IgD-negative memory B cell (primary cell): Measurements from ENCODE around the gene ZNRF1. TPM values are rescaled to one million over a fixed set of nuclear protein-coding genes. Genes with fewer than 3 reads are reported as not detected.

ENCODE experiments used
- H3K27ac Mint-ChIP-seq, 3 donors: one replicate each; pipeline ENCODE4 v1.8.0; 2020 to 2022; ENCODE audit warnings: mild to moderate bottlenecking in 3 of 3, mixed read lengths in 3 of 3, moderate library complexity in 1 of 3
- H3K27me3 Mint-ChIP-seq: one replicate; pipeline ENCODE4 v1.8.0; 2021; ENCODE audit warnings: mixed read lengths
- H3K36me3 Mint-ChIP-seq: one replicate; pipeline ENCODE4 v1.8.0; 2020; ENCODE audit warnings: mild to moderate bottlenecking, mixed read lengths
- H3K4me1 Mint-ChIP-seq, 3 donors: one replicate each; pipeline ENCODE4 v1.8.0; 2020 to 2022; ENCODE audit warnings: mixed read lengths in 3 of 3, mild to moderate bottlenecking in 1 of 3
- H3K4me3 Mint-ChIP-seq, 4 donors: one replicate each; pipeline ENCODE4 v1.8.0; 2020 to 2022; ENCODE audit warnings: mild to moderate bottlenecking in 4 of 4, mixed read lengths in 4 of 4, moderate library complexity in 3 of 4
- H3K9me3 Mint-ChIP-seq, 3 donors: one replicate each; pipeline ENCODE4 v1.8.0; 2020 to 2021; ENCODE audit warnings: mixed read lengths in 3 of 3, mild to moderate bottlenecking in 1 of 3
- polyA plus RNA-seq: library from polyadenylated mRNA; unstranded; fragments of 300-500 nt; fragmentation: Illumina TruSeq; gene quantifications from one replicate; pipeline ENCODE4 v1.2.3, GENCODE V29; 2021

The ZNRF1 gene
- polyA plus RNA-seq, 1 donor from 2014 or later = not detected

DNA sequence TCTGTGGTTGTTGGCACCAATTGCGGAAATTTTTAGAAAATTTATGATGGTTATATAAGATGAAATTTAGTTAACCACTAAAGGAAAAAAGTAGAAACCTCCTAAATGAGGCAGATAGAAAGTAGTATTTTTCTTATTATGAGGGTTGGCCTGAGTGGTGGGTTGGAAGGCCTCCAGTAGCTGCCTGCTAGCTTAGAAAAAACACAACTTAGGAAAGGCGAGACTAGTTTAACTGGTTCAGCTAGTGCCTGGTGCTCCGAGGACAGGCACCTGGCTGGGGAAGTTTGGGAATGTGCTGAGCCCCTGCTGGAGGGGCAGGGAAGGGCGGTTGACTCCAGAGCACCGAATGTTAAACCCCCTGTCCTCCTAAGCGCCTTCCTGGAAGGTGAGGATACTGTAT is 97.8 kb downstream of the ZNRF1 start:
- Mint-ChIP-seq H3K27me3 (peaks cover 22% of the 10 kb centered on the region), H3K9me3 (no peaks in the 10 kb centered on the region), H3K27ac (peak overlapping the region in 1 of 3 donors; percentile 36), H3K4me3 (no peak overlapping the region), H3K4me1 (peaks cover 0 to 5% (median 0%) of the 10 kb centered on the region in 3 donors), H3K36me3 (no peaks in the 10 kb centered on the region)

DNA sequence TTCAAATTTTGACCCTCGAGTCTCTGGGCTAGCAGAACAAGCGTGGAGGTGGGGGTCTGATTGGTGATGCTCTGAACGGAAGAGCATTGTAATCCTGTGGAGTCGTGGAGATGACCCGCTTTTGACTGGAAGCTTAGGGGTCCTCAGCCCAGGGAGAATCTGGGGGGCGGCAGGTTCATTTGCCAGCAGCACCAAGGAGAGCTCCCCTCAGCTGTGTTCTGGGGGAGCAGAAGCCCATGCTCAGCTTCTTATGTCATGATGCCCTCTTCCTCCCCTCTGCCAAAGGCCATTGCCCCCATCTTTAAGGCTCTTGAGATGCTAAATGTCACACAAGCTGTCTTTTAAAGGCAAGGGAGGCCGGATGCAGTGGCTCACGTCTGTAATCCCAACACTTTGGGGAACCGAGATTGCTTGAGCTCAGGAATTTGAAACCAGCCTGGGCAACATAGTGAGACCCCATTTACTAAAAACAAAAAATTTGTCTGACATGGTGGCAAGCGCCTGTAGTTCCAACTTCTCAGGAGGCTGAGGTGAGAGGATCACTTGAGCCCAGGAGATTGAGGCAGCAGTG is 98.5 kb downstream of the ZNRF1 start:
- Mint-ChIP-seq H3K27me3 (peaks cover 22% of the 10 kb centered on the region), H3K4me1 (peaks cover 0 to 5% (median 0%) of the 10 kb centered on the region in 3 donors), H3K9me3 (no peaks in the 10 kb centered on the region), H3K27ac (no peak overlapping the region), H3K4me3 (no peak overlapping the region), H3K36me3 (no peaks in the 10 kb centered on the region)

DNA sequence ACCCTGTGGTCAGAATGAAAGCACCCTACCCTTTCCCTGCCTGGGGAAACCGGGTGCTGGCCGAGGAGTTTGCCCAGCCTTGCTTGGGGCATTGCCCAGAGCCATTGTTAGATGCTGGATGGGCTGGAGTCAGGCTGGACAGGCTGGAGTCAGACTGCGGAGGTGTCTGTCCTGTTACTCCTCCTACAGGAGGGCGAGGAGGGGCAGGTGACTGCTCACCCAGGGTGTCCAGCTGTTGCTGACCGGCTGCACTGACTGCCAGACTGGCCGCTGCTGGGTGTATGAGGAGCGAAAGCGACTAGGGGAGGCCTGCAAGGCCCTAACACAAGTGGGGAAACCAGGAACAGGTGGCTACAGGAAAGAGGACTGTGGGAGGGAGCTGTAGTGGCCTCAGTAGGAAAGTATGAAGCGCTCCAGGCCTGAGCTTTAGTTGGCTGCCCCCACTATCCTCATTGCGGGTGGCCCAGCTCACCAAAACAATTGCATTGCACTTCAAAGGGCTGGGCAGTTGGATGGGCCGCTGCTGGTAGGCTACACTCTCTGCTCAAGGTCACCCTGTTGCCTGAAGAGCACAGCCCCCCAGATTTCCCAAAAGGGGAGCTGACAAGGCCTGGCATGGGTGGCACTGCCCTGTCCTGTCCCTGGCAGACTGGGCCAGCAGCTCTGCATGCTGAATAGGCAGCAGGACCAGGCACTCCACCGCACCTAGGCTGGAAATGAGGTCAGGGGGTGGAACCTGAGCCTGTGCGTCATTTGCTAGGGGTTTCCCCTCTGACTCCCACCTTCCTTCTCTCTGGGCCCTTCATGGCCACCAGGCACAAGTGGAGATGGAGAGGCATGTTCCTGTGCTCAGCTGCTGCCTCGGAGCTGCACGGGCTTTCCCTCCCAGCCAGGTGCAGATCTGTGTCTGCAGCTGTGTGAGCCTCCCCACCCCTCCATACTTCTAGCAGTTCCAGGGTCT is 99.4 kb downstream of the ZNRF1 start:
- peaks cover 25% of the 10 kb centered on the region for H3K27me3 Mint-ChIP-seq
- H3K4me3 Mint-ChIP-seq = no peak overlapping the region
- H3K9me3 Mint-ChIP-seq = no peaks in the 10 kb centered on the region
- no peaks in the 10 kb centered on the region for H3K36me3 Mint-ChIP-seq
- peaks cover 0 to 7% (median 0%) of the 10 kb centered on the region in 3 donors for H3K4me1 Mint-ChIP-seq
- no peak overlapping the region for H3K27ac Mint-ChIP-seq

GRCh38 chr16:75099075-75099667 is 100.3 kb downstream of the ZNRF1 start:
- no peak overlapping the region for H3K4me3 Mint-ChIP-seq
- no peaks in the 10 kb centered on the region for H3K36me3 Mint-ChIP-seq
- peaks cover 0 to 7% (median 0%) of the 10 kb centered on the region in 3 donors for H3K4me1 Mint-ChIP-seq
- H3K27me3 Mint-ChIP-seq = peaks cover 28% of the 10 kb centered on the region
- H3K9me3 Mint-ChIP-seq = peaks cover 0 to 3% (median 0%) of the 10 kb centered on the region in 3 donors
- no peak overlapping the region for H3K27ac Mint-ChIP-seq

GRCh38 chr16:75099738-75100602 is 101.1 kb downstream of the ZNRF1 start:
- Mint-ChIP-seq H3K4me1 (peaks cover 0 to 7% (median 0%) of the 10 kb centered on the region in 3 donors), H3K36me3 (no peaks in the 10 kb centered on the region), H3K27me3 (peaks cover 34% of the 10 kb centered on the region), H3K4me3 (peak overlapping the region in 1 of 4 donors; percentile 8), H3K27ac (no peak overlapping the region), H3K9me3 (peaks cover 0 to 4% (median 0%) of the 10 kb centered on the region in 3 donors)

GRCh38 chr16:75100603-75100990 is 101.8 kb downstream of the ZNRF1 start:
- Mint-ChIP-seq H3K9me3 (peaks cover 0 to 4% (median 0%) of the 10 kb centered on the region in 3 donors), H3K27ac (no peak overlapping the region), H3K27me3 (peaks cover 34% of the 10 kb centered on the region), H3K4me1 (peaks cover 3 to 7% (median 4%) of the 10 kb centered on the region in 3 donors), H3K4me3 (no peak overlapping the region), H3K36me3 (no peaks in the 10 kb centered on the region)

DNA sequence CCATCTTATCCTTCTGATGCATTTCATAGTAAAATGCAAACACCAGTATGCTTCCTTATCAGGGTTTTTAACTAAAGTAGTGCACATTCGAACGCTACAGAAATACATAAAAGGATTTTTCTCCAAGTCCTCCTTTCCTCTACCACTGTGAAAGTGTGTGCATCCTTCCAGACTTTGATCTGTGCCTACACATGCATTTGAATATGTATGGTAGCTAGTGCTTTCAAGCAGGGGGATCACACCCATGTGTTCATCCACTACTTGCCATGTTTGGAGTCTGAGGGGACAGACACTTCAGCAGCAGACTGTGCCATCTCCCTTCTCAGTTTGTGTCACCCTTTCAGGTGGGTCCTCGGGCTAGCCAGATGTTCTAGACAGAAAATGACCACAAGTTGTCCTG is 102.8 kb downstream of the ZNRF1 start:
- Mint-ChIP-seq H3K4me3 (no peak overlapping the region), H3K36me3 (no peaks in the 10 kb centered on the region), H3K4me1 (peaks cover 4 to 6% (median 6%) of the 10 kb centered on the region in 3 donors), H3K9me3 (peaks cover 0 to 4% (median 0%) of the 10 kb centered on the region in 3 donors), H3K27me3 (peaks cover 39% of the 10 kb centered on the region), H3K27ac (no peak overlapping the region)

DNA sequence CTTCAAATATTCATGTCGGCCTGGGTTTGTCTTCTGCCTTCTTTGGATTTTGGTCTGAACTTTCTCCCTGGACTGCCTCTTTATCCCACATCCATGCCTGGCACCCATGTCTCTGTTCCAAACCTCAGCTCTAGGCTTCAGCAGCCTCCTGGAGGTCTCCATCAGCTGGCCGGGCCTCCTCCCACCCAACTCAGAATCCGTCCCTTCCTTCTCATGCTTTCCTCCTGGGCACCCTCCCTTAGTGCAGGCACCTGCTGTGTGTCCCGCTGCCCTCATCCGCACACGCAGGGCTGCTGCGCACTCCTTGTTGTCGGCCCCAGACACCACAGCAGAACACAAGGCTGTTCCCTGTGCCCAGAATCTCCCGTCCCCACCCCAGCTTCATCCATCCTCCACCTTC is 103.8 kb downstream of the ZNRF1 start:
- Mint-ChIP-seq H3K27me3 (peaks cover 37% of the 10 kb centered on the region), H3K9me3 (peaks cover 0 to 4% (median 0%) of the 10 kb centered on the region in 3 donors), H3K4me3 (no peak overlapping the region), H3K36me3 (no peaks in the 10 kb centered on the region), H3K4me1 (peaks cover 4 to 6% (median 4%) of the 10 kb centered on the region in 3 donors), H3K27ac (no peak overlapping the region)

GRCh38 chr16:75103994-75104393 is 105.2 kb downstream of the ZNRF1 start:
- Mint-ChIP-seq H3K9me3 (peaks cover 0 to 4% (median 0%) of the 10 kb centered on the region in 3 donors), H3K36me3 (no peaks in the 10 kb centered on the region), H3K27ac (no peak overlapping the region), H3K4me3 (no peak overlapping the region), H3K4me1 (peaks cover 7 to 10% (median 8%) of the 10 kb centered on the region in 3 donors), H3K27me3 (peaks cover 42% of the 10 kb centered on the region)

DNA sequence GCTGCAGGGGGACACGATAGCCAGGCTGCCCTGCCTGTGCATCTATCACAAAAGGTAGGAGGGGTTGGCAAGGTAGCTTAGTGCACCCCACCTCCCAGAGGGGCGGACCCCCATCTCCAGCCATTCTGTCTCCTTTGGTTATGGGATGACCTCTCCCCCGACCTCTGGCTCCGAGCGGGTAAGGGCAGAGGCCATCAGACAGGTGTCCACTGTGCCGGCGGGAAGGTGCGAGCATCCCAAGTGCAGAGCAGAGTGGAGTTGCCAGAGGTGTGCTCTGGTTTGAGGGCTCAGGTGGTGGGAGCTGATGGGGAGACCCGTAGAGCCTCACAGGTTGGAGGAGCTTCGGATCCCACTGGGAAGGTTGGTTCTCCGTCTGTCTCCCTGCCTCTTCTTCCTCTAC is 106.0 kb downstream of the ZNRF1 start:
- Mint-ChIP-seq H3K9me3 (peaks cover 0 to 4% (median 0%) of the 10 kb centered on the region in 3 donors), H3K27me3 (peaks cover 43% of the 10 kb centered on the region), H3K4me3 (no peak overlapping the region), H3K4me1 (peaks cover 14 to 17% (median 15%) of the 10 kb centered on the region in 3 donors), H3K27ac (no peak overlapping the region), H3K36me3 (no peaks in the 10 kb centered on the region)

- peaks cover 45% of the 10 kb centered on the region for H3K27me3 Mint-ChIP-seq
- H3K36me3 Mint-ChIP-seq = no peaks in the 10 kb centered on the region
- peaks cover 0 to 4% (median 0%) of the 10 kb centered on the region in 3 donors for H3K9me3 Mint-ChIP-seq
- H3K27ac Mint-ChIP-seq = no peak overlapping the region
- no peak overlapping the region for H3K4me3 Mint-ChIP-seq
- peaks cover 17 to 22% (median 20%) of the 10 kb centered on the region in 3 donors for H3K4me1 Mint-ChIP-seq
Measured at GRCh38 chr16:75105306-75106061, 106.7 kb downstream of the ZNRF1 start.

- Mint-ChIP-seq H3K27me3 (peaks cover 53% of the 10 kb centered on the region), H3K4me3 (no peak overlapping the region), H3K4me1 (peaks cover 19 to 32% (median 26%) of the 10 kb centered on the region in 3 donors), H3K36me3 (no peaks in the 10 kb centered on the region), H3K9me3 (peaks cover 0 to 4% (median 0%) of the 10 kb centered on the region in 3 donors), H3K27ac (no peak overlapping the region)
Measured at GRCh38 chr16:75106351-75107274, 107.8 kb downstream of the ZNRF1 start.

- Mint-ChIP-seq H3K27me3 (peaks cover 60% of the 10 kb centered on the region), H3K4me3 (no peak overlapping the region), H3K4me1 (peaks cover 16 to 32% (median 26%) of the 10 kb centered on the region in 3 donors), H3K9me3 (peaks cover 0 to 4% (median 0%) of the 10 kb centered on the region in 3 donors), H3K36me3 (no peaks in the 10 kb centered on the region), H3K27ac (no peak overlapping the region)
Measured at GRCh38 chr16:75107505-75107904, 108.7 kb downstream of the ZNRF1 start.
